ENCODE results near the gene IQGAP3. TPM values are rescaled to one million over a fixed set of nuclear protein-coding genes. Genes with fewer than 3 reads are reported as not detected.

Gene IQGAP3
- total and polyA plus RNA-seq, 11 donors, result 0.09 to 5.1 (median 0.25) TPM

DNA sequence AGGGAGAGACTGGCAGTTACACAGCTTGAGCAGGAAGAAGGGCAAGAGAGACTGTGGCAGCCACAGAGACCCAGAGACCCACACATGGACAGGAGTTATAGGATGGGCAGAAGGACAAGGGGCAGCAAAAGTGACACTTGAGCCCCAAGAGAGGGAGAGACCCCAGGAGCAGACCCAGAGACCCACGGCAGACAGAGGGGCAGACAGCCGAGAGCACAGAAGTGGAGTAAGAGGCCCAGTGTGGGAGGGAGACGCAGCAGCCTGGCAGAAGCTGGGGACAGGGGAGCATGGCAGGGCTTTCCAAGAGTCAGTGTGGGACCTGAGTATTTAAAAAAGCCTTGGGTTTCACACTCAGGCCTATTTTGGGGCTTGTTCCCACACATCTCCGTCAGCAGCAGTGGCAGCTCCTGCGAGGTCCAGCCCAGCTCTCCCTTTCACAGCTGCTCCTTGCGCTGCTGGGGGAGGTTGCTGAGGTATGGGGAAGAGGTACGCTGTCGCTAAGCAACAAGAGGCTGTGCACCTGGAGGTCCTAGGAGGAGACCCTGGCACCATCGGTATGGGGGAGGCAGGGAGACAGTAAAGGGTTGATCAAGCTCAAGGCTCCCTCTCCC lies 62.8 kb downstream of the IQGAP3 start:
- ATAC-seq (no peak), DNase-seq (no peak)
- intact Hi-C loops (cut with DNase I), result loop anchor here in 9 of 10 donors (5.0 to 10.0 kb wide), 6 partner anchors 55 to 385 kb away; partner anchors contain the start of genes NAXE (in 2 of the 9) and GPATCH4 (in 1 of the 9)
- Histone ChIP-seq H3K4me1 (peaks cover 4 to 54% (median 40%) of the 10 kb centered on the region in 12 donors), H3K4me3 (no peak overlapping the region), H3K9me3 (no peaks in the 10 kb centered on the region), H3K27ac (peak overlapping the region; percentile 88 to 100 (median 98)), H3K27me3 (no peaks in the 10 kb centered on the region), H3K36me3 (no peaks in the 10 kb centered on the region)
- TF ChIP-seq POLR2A (IDR thresholded peaks at IDR 0.05) (no peak), CTCF (IDR thresholded peaks at IDR 0.05) (no peak)
- WGBS, 4 donors, result 57 to 74% (median 71%) methylated on average over 9 of the region's 9 CpGs

GRCh38 chr1:156508955-156509234 lies 63.5 kb downstream of the IQGAP3 start:
- H3K4me3 ChIP-seq, result peak overlapping the region in 4 of 12 donors; percentile 22 to 59 (median 56)
- intact Hi-C loops (cut with DNase I), result loop anchor here in 6 of 10 donors (5.0 to 10.0 kb wide), 5 partner anchors 73 to 384 kb away; partner anchors contain the start of genes NAXE (in 2 of the 6) and GPATCH4 (in 1 of the 6)
- ATAC-seq (peak in 2 of 4 donors; percentile 0 to 2), DNase-seq (peak in 1 of 5 donors; percentile 56)
- TF ChIP-seq CTCF (IDR thresholded peaks at IDR 0.05) (no peak), POLR2A (IDR thresholded peaks at IDR 0.05) (no peak)
- H3K27ac ChIP-seq, result peak overlapping the region; percentile 88 to 100 (median 98)
- H3K36me3 ChIP-seq, result no peaks in the 10 kb centered on the region
- no peaks in the 10 kb centered on the region for H3K9me3 ChIP-seq
- peaks cover 9 to 60% (median 47%) of the 10 kb centered on the region in 12 donors for H3K4me1 ChIP-seq
- no peaks in the 10 kb centered on the region for H3K27me3 ChIP-seq
- 53 to 79% (median 54%) methylated on average over 2 of the region's 2 CpGs for WGBS, 4 donors

- intact Hi-C loops (cut with DNase I), result loop anchor here in 6 of 10 donors (5.0 to 10.0 kb wide), 5 partner anchors 74 to 384 kb away; partner anchors contain the start of genes NAXE (in 2 of the 6) and GPATCH4 (in 1 of the 6)
- no peaks in the 10 kb centered on the region for H3K9me3 ChIP-seq
- H3K4me1 ChIP-seq, result peaks cover 15 to 65% (median 52%) of the 10 kb centered on the region in 12 donors
- H3K27ac ChIP-seq, result peak overlapping the region; percentile 88 to 100 (median 98)
- peak overlapping the region; percentile 21 to 63 (median 48) for H3K4me3 ChIP-seq
- DNase-seq (peak; percentile 81 to 90 (median 84)), ATAC-seq (peak; percentile 52 to 63 (median 59))
- H3K36me3 ChIP-seq, result no peaks in the 10 kb centered on the region
- WGBS, 4 donors, result 15 to 39% (median 30%) methylated on average over 7 of the region's 7 CpGs
- no peak for TF ChIP-seq CTCF (IDR thresholded peaks at IDR 0.05)
- peak; percentile 5 to 67 for TF ChIP-seq POLR2A (IDR thresholded peaks at IDR 0.05)
- no peaks in the 10 kb centered on the region for H3K27me3 ChIP-seq
Measured at GRCh38 chr1:156508205-156508954, 64.0 kb downstream of the IQGAP3 start.

- no peaks in the 10 kb centered on the region for H3K27me3 ChIP-seq
- DNase-seq (no peak), ATAC-seq (no peak)
- 91 to 95% (median 93%) methylated on average over 2 of the region's 2 CpGs for WGBS, 4 donors
- peaks cover 23 to 82% (median 70%) of the 10 kb centered on the region in 12 donors for H3K4me1 ChIP-seq
- no peak for TF ChIP-seq POLR2A (IDR thresholded peaks at IDR 0.05)
- no peaks in the 10 kb centered on the region for H3K9me3 ChIP-seq
- intact Hi-C loops (cut with DNase I), result loop anchor here in 6 of 10 donors (2.0 to 10.0 kb wide), 6 partner anchors 50 to 382 kb away; partner anchors contain the start of genes NAXE (in 2 of the 6) and GPATCH4 (in 1 of the 6)
- no peaks in the 10 kb centered on the region for H3K36me3 ChIP-seq
- peak overlapping the region in 4 of 12 donors; percentile 12 to 57 (median 50) for H3K4me3 ChIP-seq
- peak overlapping the region in 11 of 12 donors; percentile 90 to 100 (median 99) for H3K27ac ChIP-seq
Measured at GRCh38 chr1:156506450-156506849, 65.9 kb downstream of the IQGAP3 start.
